ENCODE results near the gene TBC1D23. TPM values are rescaled to one million over a fixed set of nuclear protein-coding genes. Genes with fewer than 3 reads are reported as not detected.
"Not testable (repeated sequence)": the region's sequence is repeated elsewhere in the genome, so short reads cannot be mapped to it uniquely, and the experiment has no call there.

The TBC1D23 gene
- polyA plus RNA-seq, 1 donor (not counting 4 experiments of a cell fraction or from before 2014, with no cell fraction given): 42.4 TPM

DNA sequence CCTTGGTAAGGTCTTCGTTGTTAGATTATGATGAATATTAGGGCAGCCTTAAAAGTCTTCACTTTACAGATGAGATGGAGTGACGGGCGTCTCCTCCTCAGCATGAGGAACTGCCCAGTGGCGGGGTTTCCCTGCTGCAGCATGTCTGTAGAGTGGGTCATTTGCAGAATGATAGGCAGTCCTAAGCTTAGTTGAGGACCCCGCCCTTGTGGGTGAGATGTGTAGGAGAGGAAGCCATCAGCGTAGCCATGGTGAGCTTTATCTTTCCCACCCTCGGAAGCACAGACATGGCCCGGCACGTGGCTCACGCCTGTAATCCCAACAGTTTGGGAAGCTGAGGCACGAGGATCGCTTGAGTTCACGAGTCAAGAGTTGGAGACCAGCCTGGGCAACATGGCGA is 74.6 kb downstream of the TBC1D23 start:
- no peaks in the 10 kb centered on the region for H3K9me3 ChIP-seq (ENCODE audit: control insufficient read depth, low read depth, low read length)
- DNase-seq (ENCODE audit: low read depth, low spot score) (no peak), FAIRE-seq (no peak)
- no peaks in the 10 kb centered on the region for H3K27me3 ChIP-seq (ENCODE audit: control insufficient read depth, extremely low read depth, insufficient read depth, low read length)
- H3K4me2 ChIP-seq (ENCODE audit: control insufficient read depth, extremely low read depth, insufficient read depth, low read depth, low read length): peak overlapping the region; percentile 98
- H4K20me1 ChIP-seq (ENCODE audit: control insufficient read depth, extremely low read depth, insufficient read depth, low read length): no peaks in the 10 kb centered on the region
- H2AFZ ChIP-seq (ENCODE audit: control insufficient read depth, low read length): peak overlapping the region; percentile 89
- peaks cover 0 to 15% of the 10 kb centered on the region in 2 experiments for H3K36me3 ChIP-seq (ENCODE audit: control insufficient read depth in 2 of 2, extremely low read depth in 1 of 2, insufficient read depth in 2 of 2, low read length in 2 of 2)
- H3K27ac ChIP-seq (ENCODE audit: control insufficient read depth, insufficient read depth, low read length): peak overlapping the region; percentile 77
- peaks cover 13% of the 10 kb centered on the region for H3K4me1 ChIP-seq (ENCODE audit: control insufficient read depth, extremely low read depth, insufficient read depth, low read length)
- dilution Hi-C loops (cut with MboI; ENCODE audit: extremely low pct_ligation_motif_present, low sequenced_read_pairs): no loop called here
- H3K9ac ChIP-seq (ENCODE audit: control insufficient read depth, extremely low read depth, insufficient read depth, low read length): peak overlapping the region; percentile 91
- H3K9me1 ChIP-seq (ENCODE audit: control insufficient read depth, extremely low read depth, insufficient read depth, low read length): no peaks in the 10 kb centered on the region
- H3K4me3 ChIP-seq (ENCODE audit: control insufficient read depth in 2 of 3, extremely low read depth in 1 of 3, insufficient read depth in 2 of 3, low read depth in 1 of 3, low read length in 3 of 3): peak overlapping the region; percentile 70 to 93 (median 89)
- H3K79me2 ChIP-seq (ENCODE audit: control insufficient read depth, insufficient read depth, low read length): peaks cover 23% of the 10 kb centered on the region
- TF ChIP-seq, protein P1, sequence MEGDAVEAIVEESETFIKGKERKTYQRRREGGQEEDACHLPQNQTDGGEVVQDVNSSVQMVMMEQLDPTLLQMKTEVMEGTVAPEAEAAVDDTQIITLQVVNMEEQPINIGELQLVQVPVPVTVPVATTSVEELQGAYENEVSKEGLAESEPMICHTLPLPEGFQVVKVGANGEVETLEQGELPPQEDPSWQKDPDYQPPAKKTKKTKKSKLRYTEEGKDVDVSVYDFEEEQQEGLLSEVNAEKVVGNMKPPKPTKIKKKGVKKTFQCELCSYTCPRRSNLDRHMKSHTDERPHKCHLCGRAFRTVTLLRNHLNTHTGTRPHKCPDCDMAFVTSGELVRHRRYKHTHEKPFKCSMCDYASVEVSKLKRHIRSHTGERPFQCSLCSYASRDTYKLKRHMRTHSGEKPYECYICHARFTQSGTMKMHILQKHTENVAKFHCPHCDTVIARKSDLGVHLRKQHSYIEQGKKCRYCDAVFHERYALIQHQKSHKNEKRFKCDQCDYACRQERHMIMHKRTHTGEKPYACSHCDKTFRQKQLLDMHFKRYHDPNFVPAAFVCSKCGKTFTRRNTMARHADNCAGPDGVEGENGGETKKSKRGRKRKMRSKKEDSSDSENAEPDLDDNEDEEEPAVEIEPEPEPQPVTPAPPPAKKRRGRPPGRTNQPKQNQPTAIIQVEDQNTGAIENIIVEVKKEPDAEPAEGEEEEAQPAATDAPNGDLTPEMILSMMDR (optimal IDR thresholded peaks at IDR 0.05 in 1 of 3, IDR thresholded peaks at IDR 0.05 in 1 of 3, conservative IDR thresholded peaks at IDR 0.05 in 1 of 3; ENCODE audit: extremely low read depth in 1 of 3, insufficient read depth in 2 of 3, low read length in 3 of 3): no peak

DNA sequence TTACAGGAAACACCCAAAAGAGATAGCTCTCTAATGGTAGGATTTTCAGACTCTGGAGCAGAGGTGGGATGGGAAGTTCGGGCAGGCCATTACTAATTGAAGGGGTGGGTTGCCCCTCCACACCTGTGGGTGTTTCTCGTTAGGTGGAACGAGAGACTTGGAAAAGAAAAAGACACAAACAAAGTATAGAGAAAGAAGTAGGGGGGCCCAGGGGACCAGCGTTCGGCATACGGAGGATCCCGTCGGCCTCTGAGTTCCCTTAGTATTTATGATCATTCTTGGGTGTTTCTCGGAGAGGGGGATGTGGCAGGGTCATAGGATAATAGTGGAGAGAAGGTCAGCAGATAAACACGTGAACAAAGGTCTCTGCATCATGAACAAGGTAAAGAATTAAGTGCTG is 75.4 kb downstream of the TBC1D23 start:
- H2AFZ ChIP-seq (ENCODE audit: control insufficient read depth, low read length); H3K9me1 ChIP-seq (ENCODE audit: control insufficient read depth, extremely low read depth, insufficient read depth, low read length); H3K4me3 ChIP-seq (ENCODE audit: control insufficient read depth in 2 of 3, extremely low read depth in 1 of 3, insufficient read depth in 2 of 3, low read depth in 1 of 3, low read length in 3 of 3); H3K27ac ChIP-seq (ENCODE audit: control insufficient read depth, insufficient read depth, low read length); H4K20me1 ChIP-seq (ENCODE audit: control insufficient read depth, extremely low read depth, insufficient read depth, low read length); dilution Hi-C loops (cut with MboI; ENCODE audit: extremely low pct_ligation_motif_present, low sequenced_read_pairs); H3K27me3 ChIP-seq (ENCODE audit: control insufficient read depth, extremely low read depth, insufficient read depth, low read length); FAIRE-seq; H3K9ac ChIP-seq (ENCODE audit: control insufficient read depth, extremely low read depth, insufficient read depth, low read length); DNase-seq (ENCODE audit: low read depth, low spot score); H3K9me3 ChIP-seq (ENCODE audit: control insufficient read depth, low read depth, low read length): not testable (repeated sequence)
- peaks cover 0 to 15% of the 10 kb centered on the region in 2 experiments for H3K36me3 ChIP-seq (ENCODE audit: control insufficient read depth in 2 of 2, extremely low read depth in 1 of 2, insufficient read depth in 2 of 2, low read length in 2 of 2)
- peak overlapping the region; percentile 98 for H3K4me2 ChIP-seq (ENCODE audit: control insufficient read depth, extremely low read depth, insufficient read depth, low read depth, low read length)
- peaks cover 13% of the 10 kb centered on the region for H3K4me1 ChIP-seq (ENCODE audit: control insufficient read depth, extremely low read depth, insufficient read depth, low read length)
- peaks cover 23% of the 10 kb centered on the region for H3K79me2 ChIP-seq (ENCODE audit: control insufficient read depth, insufficient read depth, low read length)

GRCh38 chr3:100338911-100339310 is 78.1 kb downstream of the TBC1D23 start:
- peaks cover 2 to 20% of the 10 kb centered on the region in 2 experiments for H3K36me3 ChIP-seq (ENCODE audit: control insufficient read depth in 2 of 2, extremely low read depth in 1 of 2, insufficient read depth in 2 of 2, low read length in 2 of 2)
- no peak for FAIRE-seq
- H3K4me3 ChIP-seq (ENCODE audit: control insufficient read depth in 2 of 3, extremely low read depth in 1 of 3, insufficient read depth in 2 of 3, low read depth in 1 of 3, low read length in 3 of 3): no peak overlapping the region

More at GRCh38 chr3:100338911-100339310, 78.1 kb downstream of the TBC1D23 start:
- Histone ChIP-seq H3K4me1 (ENCODE audit: control insufficient read depth, extremely low read depth, insufficient read depth, low read length) (peaks cover 13% of the 10 kb centered on the region), H3K9ac (ENCODE audit: control insufficient read depth, extremely low read depth, insufficient read depth, low read length) (no peak overlapping the region), H3K9me1 (ENCODE audit: control insufficient read depth, extremely low read depth, insufficient read depth, low read length) (no peaks in the 10 kb centered on the region), H3K27me3 (ENCODE audit: control insufficient read depth, extremely low read depth, insufficient read depth, low read length) (no peaks in the 10 kb centered on the region), H3K4me2 (ENCODE audit: control insufficient read depth, extremely low read depth, insufficient read depth, low read depth, low read length) (no peak overlapping the region), H3K27ac (ENCODE audit: control insufficient read depth, insufficient read depth, low read length) (no peak overlapping the region), H3K9me3 (ENCODE audit: control insufficient read depth, low read depth, low read length) (no peaks in the 10 kb centered on the region), H4K20me1 (ENCODE audit: control insufficient read depth, extremely low read depth, insufficient read depth, low read length) (no peaks in the 10 kb centered on the region), H2AFZ (ENCODE audit: control insufficient read depth, low read length) (no peak overlapping the region), H3K79me2 (ENCODE audit: control insufficient read depth, insufficient read depth, low read length) (peaks cover 23% of the 10 kb centered on the region)
- dilution Hi-C loops (cut with MboI; ENCODE audit: extremely low pct_ligation_motif_present, low sequenced_read_pairs): no loop called here
- TF ChIP-seq EZH2 (IDR thresholded peaks at IDR 0.05; ENCODE audit: low read length): no peak
- TF ChIP-seq, protein P1 (optimal IDR thresholded peaks at IDR 0.05 in 1 of 3, IDR thresholded peaks at IDR 0.05 in 1 of 3, conservative IDR thresholded peaks at IDR 0.05 in 1 of 3; ENCODE audit: extremely low read depth in 1 of 3, insufficient read depth in 2 of 3, low read length in 3 of 3): no peak
- DNase-seq (ENCODE audit: low read depth, low spot score): no peak

Measured in keratinocyte (primary cell).